K562 (cell line): ENCODE measurements around the gene ADM5. TPM values are rescaled to one million over a fixed set of nuclear protein-coding genes. Genes with fewer than 3 reads are reported as not detected.
A peak's percentile ranks its signal among the peaks of the same experiment; 100 is the strongest.

ENCODE experiments used
- CTCFL ChIP-seq: IDR thresholded peaks from 2 replicates; pipeline ENCODE4 v1.6.1; 2011; ENCODE audit warnings: borderline replicate concordance, low read depth, mild to moderate bottlenecking, moderate library complexity, low read length; ENCODE audit not compliant: insufficient read depth, poor library complexity, severe bottlenecking
- DMBX1 ChIP-seq: fragments of 250-450 bp; sonication (Bioruptor Pico); IDR thresholded peaks from 2 replicates; pipeline ENCODE4 v1.8.0; 2022; ENCODE audit warnings: inconsistent platforms, mild to moderate bottlenecking, moderate library complexity, borderline replicate concordance
- EP400 ChIP-seq: fragments of 450-650 bp; IDR thresholded peaks from 2 replicates; pipeline ENCODE4 v1.6.1; 2017; ENCODE audit warnings: antibody characterized with exemption, mild to moderate bottlenecking, moderate library complexity
- GATAD2A ChIP-seq: fragments of 450-650 bp; IDR thresholded peaks from 2 replicates; pipeline ENCODE4 v1.6.1; 2017
- HDAC6 ChIP-seq: IDR thresholded peaks from 2 replicates; pipeline ENCODE4 v1.6.1; 2012; ENCODE audit warnings: low read depth, mild to moderate bottlenecking, control low read depth, inconsistent platforms, low read length, moderate library complexity
- MBD2 ChIP-seq: sonication (generic); IDR thresholded peaks from 2 replicates; pipeline ENCODE4 v1.6.1; 2016; ENCODE audit warnings: low read depth, borderline replicate concordance
- NFATC3 ChIP-seq: fragments of 450-650 bp; IDR thresholded peaks from 2 replicates; pipeline ENCODE4 v1.6.1; 2017; ENCODE audit warnings: mild to moderate bottlenecking
- RBFOX2 ChIP-seq: fragments of 200-400 bp; formaldehyde crosslinking; IDR thresholded peaks from 2 replicates; pipeline ENCODE4 v1.6.1; 2017; ENCODE audit warnings: low read depth, mild to moderate bottlenecking, low read length, moderate library complexity
- SMAD1 ChIP-seq: fragments of 150-350 bp; IDR thresholded peaks from 2 replicates; pipeline ENCODE4 v1.6.1; 2014; ENCODE audit warnings: low read length, low read depth; ENCODE audit not compliant: partially characterized antibody
- ZBTB2 ChIP-seq: fragments of 450-650 bp; IDR thresholded peaks from 2 replicates; pipeline ENCODE4 v1.6.1; 2016; ENCODE audit warnings: antibody characterized with exemption
- ZBTB40 ChIP-seq, 2 experiments: fragments of 450-650 bp in 1 of 2; sonication (generic) in 1 of 2; formaldehyde crosslinking in 1 of 2; IDR thresholded peaks; 2 replicates each; pipeline versions ENCODE4 v1.7.1 to v1.9.0; 2016 to 2022; ENCODE audit warnings: inconsistent platforms in 1 of 2, mild to moderate bottlenecking in 1 of 2, missing genetic modification reagents in 1 of 2
- ZNF696 ChIP-seq: fragments of 250-450 bp; sonication (Bioruptor Pico); conservative IDR thresholded peaks from 2 replicates; pipeline ENCODE4 v1.4.0; 2020; ENCODE audit warnings: mild to moderate bottlenecking, moderate library complexity
- polyA plus RNA-seq, 8 experiments: library from polyadenylated mRNA; depleted of rRNA in 4 of 8; stranded (reverse) in 5 of 8; unstranded in 3 of 8; fragments of >200 nt; fragmentation: Nextera tagmentation in 2 of 8; fragmentation: Illumina TruSeq in 1 of 8; extraction: Ambion mirVana in 2 of 8; extraction: Trizol in 1 of 8; gene quantifications; 2 replicates each; pipeline versions ENCODE4 v1.2.1 to v1.2.3, GENCODE V29; 2011 to 2014; ENCODE audit warnings: inconsistent platforms in 1 of 8, missing spikeins in 1 of 8
- total RNA-seq, 7 experiments: library from RNA; depleted of rRNA in 6 of 7; stranded (reverse); fragments of >200 nt in 6 of 7; fragmentation: Illumina TruSeq in 2 of 7; extraction: Trizol in 2 of 7; gene quantifications; 2 replicates each; pipeline versions ENCODE4 v1.2.1 to v1.2.3, GENCODE V29; 2011 to 2021; ENCODE audit warnings: low replicate concordance in 1 of 7

The ADM5 gene
- total and polyA plus RNA-seq, 9 of the 15 experiments (the other 6 are each of a cell fraction or from before 2014, with no cell fraction given): 0.13 to 8.4 (median 2.0) TPM; not detected in 1

GRCh38 chr19:49672131-49672919 is 17.1 kb upstream of the ADM5 start (continued):
- TF ChIP-seq HDAC6: no peak
- TF ChIP-seq RBFOX2: peak; percentile 70
- peak; percentile 84 for TF ChIP-seq CTCFL
- no peak for TF ChIP-seq ZBTB40 (IDR thresholded peaks at IDR 0.05)
- TF ChIP-seq ZBTB40 (CRISPR knock-in tag; IDR thresholded peaks at IDR 0.05): no peak
- peak; percentile 72; the same call in 1 of the 2 replicates for TF ChIP-seq ZBTB2
- 0 out of 2 replicates have a peak, but pooled peaks have one; percentile 17 for TF ChIP-seq NFATC3
- no peak for TF ChIP-seq SMAD1
- TF ChIP-seq ZNF696: no peak
- peak; percentile 42; the same call in 1 of the 2 replicates for TF ChIP-seq GATAD2A
- TF ChIP-seq DMBX1 (CRISPR knock-in tag): 0 out of 2 replicates have a peak, but pooled peaks have one; percentile 27
- peak; percentile 59; the same call in 1 of the 2 replicates for TF ChIP-seq EP400
- 0 out of 2 replicates have a peak, but pooled peaks have one; percentile 36 for TF ChIP-seq MBD2
